T-helper 22 cell (primary cell): ENCODE measurements around the gene TRIM9.

Source experiments
- DNase-seq: peaks from one replicate; pipeline ENCODE4 v3.0.0-alpha.2; 2020; ENCODE audit warnings: low read depth

The TRIM9 gene

GRCh38 chr14:51093371-51094281 is 1.3 kb downstream of the TRIM9 start:
- DNase-seq, result no peak

- no peak for DNase-seq
Measured at GRCh38 chr14:51092965-51093364, 1.9 kb downstream of the TRIM9 start.

- DNase-seq, result no peak
Measured at GRCh38 chr14:51089278-51089677, 5.6 kb downstream of the TRIM9 start.

GRCh38 chr14:51087031-51087441 is 7.9 kb downstream of the TRIM9 start:
- DNase-seq, result no peak

- no peak for DNase-seq
Measured at GRCh38 chr14:51086044-51086443, 8.9 kb downstream of the TRIM9 start.

- DNase-seq, result no peak
Measured at GRCh38 chr14:51084962-51085361, 9.9 kb downstream of the TRIM9 start.

GRCh38 chr14:51084507-51084906 is 10.4 kb downstream of the TRIM9 start:
- no peak for DNase-seq

GRCh38 chr14:51082349-51082748 is 12.6 kb downstream of the TRIM9 start:
- DNase-seq, result no peak

GRCh38 chr14:51081712-51082111 is 13.2 kb downstream of the TRIM9 start:
- no peak for DNase-seq

- DNase-seq, result no peak
Measured at GRCh38 chr14:51081209-51081608, 13.7 kb downstream of the TRIM9 start.

- DNase-seq, result no peak
Measured at GRCh38 chr14:51080645-51081044, 14.3 kb downstream of the TRIM9 start.

GRCh38 chr14:51079489-51079888 is 15.4 kb downstream of the TRIM9 start:
- no peak for DNase-seq

GRCh38 chr14:51079085-51079484 is 15.8 kb downstream of the TRIM9 start:
- no peak for DNase-seq

- no peak for DNase-seq
Measured at GRCh38 chr14:51074701-51075385, 20.1 kb downstream of the TRIM9 start.

GRCh38 chr14:51073731-51074130 is 21.2 kb downstream of the TRIM9 start:
- DNase-seq, result no peak

- DNase-seq, result no peak
Measured at GRCh38 chr14:51072976-51073375, 21.9 kb downstream of the TRIM9 start.

- DNase-seq, result no peak
Measured at GRCh38 chr14:51071857-51072256, 23.0 kb downstream of the TRIM9 start.

GRCh38 chr14:51070726-51071125 is 24.2 kb downstream of the TRIM9 start:
- DNase-seq, result no peak

- DNase-seq, result no peak
Measured at GRCh38 chr14:51069055-51069454, 25.9 kb downstream of the TRIM9 start.

- DNase-seq, result no peak
Measured at GRCh38 chr14:51068268-51068667, 26.6 kb downstream of the TRIM9 start.

GRCh38 chr14:51067295-51067694 is 27.6 kb downstream of the TRIM9 start:
- no peak for DNase-seq

GRCh38 chr14:51066576-51066975 is 28.3 kb downstream of the TRIM9 start:
- DNase-seq, result no peak

GRCh38 chr14:51059032-51059431 is 35.9 kb downstream of the TRIM9 start:
- no peak for DNase-seq
